SU-DHL-6 (cell line): Measurements from ENCODE around the gene PCBP1.

Experiments used
- H2AFZ ChIP-seq: fragments of 200-600 bp; sonication (generic); 2 replicates; pipeline ENCODE4 v1.6.1; 2014; ENCODE audit warnings: low read depth, mild to moderate bottlenecking, moderate library complexity, mixed read lengths, antibody characterized with exemption, low read length; ENCODE audit not compliant: severe bottlenecking
- H3F3A ChIP-seq: fragments of 200-600 bp; shearing (Covaris generic); 2 replicates; pipeline ENCODE4 v1.6.0; 2016; ENCODE audit warnings: antibody characterized with exemption, mild to moderate bottlenecking; ENCODE audit not compliant: insufficient read depth
- H3K27ac ChIP-seq: fragments of 200-600 bp; sonication (generic); 2 replicates; pipeline ENCODE4 v1.5.1; 2016; ENCODE audit warnings: low read depth, mild to moderate bottlenecking, low read length, moderate library complexity, mixed read lengths
- H3K27me3 ChIP-seq: fragments of 200-600 bp; sonication (generic), shearing (Covaris generic); 2 replicates; pipeline ENCODE4 v1.6.0; 2014; ENCODE audit warnings: mild to moderate bottlenecking, low read length
- H3K36me3 ChIP-seq: fragments of 200-600 bp; sonication (generic); 2 replicates; pipeline ENCODE4 v1.6.1; 2014; ENCODE audit warnings: mild to moderate bottlenecking, low read length, mixed read lengths
- H3K4me2 ChIP-seq: fragments of 300-600, 200-600 bp; shearing (Covaris generic), sonication (generic); 2 replicates; pipeline ENCODE4 v1.6.0; 2014; ENCODE audit warnings: low read length, low read depth, mild to moderate bottlenecking; ENCODE audit not compliant: poor library complexity, severe bottlenecking
- H3K4me3 ChIP-seq: fragments of 200-600 bp; sonication (generic); 2 replicates; pipeline ENCODE4 v1.5.1; 2014; ENCODE audit warnings: antibody characterized with exemption, low read length, mild to moderate bottlenecking, mixed read lengths; ENCODE audit not compliant: insufficient read depth, poor library complexity, severe bottlenecking
- H3K79me2 ChIP-seq: fragments of 200-600 bp; sonication (generic); 2 replicates; pipeline ENCODE4 v1.6.1; 2014; ENCODE audit warnings: mild to moderate bottlenecking, low read length, moderate library complexity; ENCODE audit not compliant: insufficient read depth
- H3K9ac ChIP-seq: fragments of 200-600 bp; sonication (generic); 2 replicates; pipeline ENCODE4 v1.7.0; 2014; ENCODE audit warnings: mild to moderate bottlenecking, low read length
- H3K9me2 ChIP-seq: fragments of 200-600 bp; sonication (generic); replicated peaks from 2 replicates; pipeline ENCODE4 v1.6.1; 2014; ENCODE audit warnings: low read length; ENCODE audit not compliant: insufficient read depth
- H3K9me3 ChIP-seq: fragments of 200-600 bp; sonication (generic); 2 replicates; pipeline ENCODE4 v1.6.1; 2014; ENCODE audit warnings: low read length, mixed read lengths; ENCODE audit not compliant: insufficient read depth
- H4K20me1 ChIP-seq: fragments of 200-600 bp; sonication (generic); 2 replicates; pipeline ENCODE4 v1.6.1; 2014; ENCODE audit warnings: low read depth, mild to moderate bottlenecking, antibody characterized with exemption, low read length, moderate library complexity, mixed read lengths
- EZH2phosphoT487 ChIP-seq: fragments of 200-600 bp; sonication (generic), shearing (Covaris generic); conservative IDR thresholded peaks from 2 replicates; pipeline ENCODE4 v1.6.1; 2018; ENCODE audit warnings: mild to moderate bottlenecking, antibody characterized with exemption, low read length, moderate library complexity, mixed read lengths
- TF ChIP-seq, protein P1 (sequence below): fragments of 200-600 bp; sonication (generic); IDR thresholded peaks from one replicate; pipeline ENCODE4 v1.5.1; 2017; ENCODE audit warnings: antibody characterized with exemption, mild to moderate bottlenecking, low read length, moderate library complexity; ENCODE audit not compliant: insufficient read depth, poor library complexity, severe bottlenecking

The PCBP1 gene

GRCh38 chr2:70045405-70045804 lies 41.9 kb upstream of the PCBP1 start:
- Histone ChIP-seq H3K9me2 (no peaks in the 10 kb centered on the region), H3F3A (no peaks in the 10 kb centered on the region), H3K79me2 (no peaks in the 10 kb centered on the region), H3K27ac (no peak overlapping the region), H3K4me2 (no peak overlapping the region), H3K9ac (no peak overlapping the region), H3K27me3 (no peaks in the 10 kb centered on the region), H2AFZ (no peak overlapping the region), H3K36me3 (0 out of 2 replicates have a peak, but pooled peaks cover 1% of the 10 kb centered on the region), H4K20me1 (no peaks in the 10 kb centered on the region), H3K9me3 (no peaks in the 10 kb centered on the region), H3K4me3 (no peak overlapping the region)
- TF ChIP-seq, protein P1, sequence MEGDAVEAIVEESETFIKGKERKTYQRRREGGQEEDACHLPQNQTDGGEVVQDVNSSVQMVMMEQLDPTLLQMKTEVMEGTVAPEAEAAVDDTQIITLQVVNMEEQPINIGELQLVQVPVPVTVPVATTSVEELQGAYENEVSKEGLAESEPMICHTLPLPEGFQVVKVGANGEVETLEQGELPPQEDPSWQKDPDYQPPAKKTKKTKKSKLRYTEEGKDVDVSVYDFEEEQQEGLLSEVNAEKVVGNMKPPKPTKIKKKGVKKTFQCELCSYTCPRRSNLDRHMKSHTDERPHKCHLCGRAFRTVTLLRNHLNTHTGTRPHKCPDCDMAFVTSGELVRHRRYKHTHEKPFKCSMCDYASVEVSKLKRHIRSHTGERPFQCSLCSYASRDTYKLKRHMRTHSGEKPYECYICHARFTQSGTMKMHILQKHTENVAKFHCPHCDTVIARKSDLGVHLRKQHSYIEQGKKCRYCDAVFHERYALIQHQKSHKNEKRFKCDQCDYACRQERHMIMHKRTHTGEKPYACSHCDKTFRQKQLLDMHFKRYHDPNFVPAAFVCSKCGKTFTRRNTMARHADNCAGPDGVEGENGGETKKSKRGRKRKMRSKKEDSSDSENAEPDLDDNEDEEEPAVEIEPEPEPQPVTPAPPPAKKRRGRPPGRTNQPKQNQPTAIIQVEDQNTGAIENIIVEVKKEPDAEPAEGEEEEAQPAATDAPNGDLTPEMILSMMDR: no peak
- no peak for TF ChIP-seq EZH2phosphoT487

- Histone ChIP-seq H3K79me2 (no peaks in the 10 kb centered on the region), H3K9me3 (no peaks in the 10 kb centered on the region), H3F3A (no peaks in the 10 kb centered on the region), H3K9ac (no peak overlapping the region), H3K27me3 (no peaks in the 10 kb centered on the region), H2AFZ (no peak overlapping the region), H3K4me3 (no peak overlapping the region), H3K4me2 (no peak overlapping the region), H3K9me2 (no peaks in the 10 kb centered on the region), H3K36me3 (0 out of 2 replicates have a peak, but pooled peaks cover 4% of the 10 kb centered on the region), H4K20me1 (no peaks in the 10 kb centered on the region), H3K27ac (no peak overlapping the region)
- no peak for TF ChIP-seq EZH2phosphoT487
- TF ChIP-seq, protein P1: no peak
Measured at GRCh38 chr2:70045932-70046331, 41.3 kb upstream of the PCBP1 start.

- Histone ChIP-seq H3K27me3 (no peaks in the 10 kb centered on the region), H2AFZ (no peak overlapping the region), H3K36me3 (0 out of 2 replicates have a peak, but pooled peaks cover 4% of the 10 kb centered on the region), H3K4me2 (no peak overlapping the region), H3K4me3 (no peak overlapping the region), H3K9me3 (no peaks in the 10 kb centered on the region), H3F3A (no peaks in the 10 kb centered on the region), H3K79me2 (no peaks in the 10 kb centered on the region), H3K9me2 (no peaks in the 10 kb centered on the region), H3K9ac (no peak overlapping the region), H3K27ac (no peak overlapping the region), H4K20me1 (no peaks in the 10 kb centered on the region)
- no peak for TF ChIP-seq EZH2phosphoT487
- TF ChIP-seq, protein P1: no peak
Measured at GRCh38 chr2:70046534-70046933, 40.7 kb upstream of the PCBP1 start.
